ACHN (cell line): ENCODE data around the gene LDLRAD4.

Source experiments
- DNase-seq: peaks from one replicate; pipeline ENCODE4 v3.0.0-alpha.2; 2015
- in situ Hi-C: cut with HindIII; loops from 2 replicates; pipeline ENCODE4 v1.10.0; 2017; ENCODE audit warnings: low sequenced_read_pairs, low pct_ligation_motif_present, low pct_unique_long_range_greater_than_20kb

The LDLRAD4 gene

GRCh38 chr18:13562494-13563029 lies 344.0 kb downstream of the LDLRAD4 start:
- in situ Hi-C loops, result no loop called here

GRCh38 chr18:13563390-13563805 lies 344.8 kb downstream of the LDLRAD4 start:
- DNase-seq, result no peak
- in situ Hi-C loops, result no loop called here

More at GRCh38 chr18:13562494-13563029, 344.0 kb downstream of the LDLRAD4 start:
- no peak for DNase-seq

- in situ Hi-C loops, result no loop called here
- DNase-seq, result no peak
These were observed 346.0 kb downstream of the LDLRAD4 start for GRCh38 chr18:13564579-13564978.

GRCh38 chr18:13565228-13565627 lies 346.7 kb downstream of the LDLRAD4 start:
- in situ Hi-C loops, result no loop called here
- DNase-seq, result no peak

- no peak for DNase-seq
- in situ Hi-C loops, result no loop called here
These were observed 348.6 kb downstream of the LDLRAD4 start for GRCh38 chr18:13566941-13567746.

- in situ Hi-C loops, result no loop called here
These were observed 350.2 kb downstream of the LDLRAD4 start for GRCh38 chr18:13568443-13569392.

GRCh38 chr18:13570216-13570615 lies 351.7 kb downstream of the LDLRAD4 start:
- in situ Hi-C loops, result no loop called here
- no peak for DNase-seq

More at GRCh38 chr18:13568443-13569392, 350.2 kb downstream of the LDLRAD4 start:
- DNase-seq, result no peak

GRCh38 chr18:13570856-13571495 lies 352.4 kb downstream of the LDLRAD4 start:
- in situ Hi-C loops, result no loop called here
- no peak for DNase-seq

- DNase-seq, result no peak
- in situ Hi-C loops, result no loop called here
These were observed 353.6 kb downstream of the LDLRAD4 start for GRCh38 chr18:13572148-13572547.

- DNase-seq, result no peak
- in situ Hi-C loops, result no loop called here
These were observed 354.2 kb downstream of the LDLRAD4 start for GRCh38 chr18:13572721-13573120.

GRCh38 chr18:13573750-13574149 lies 355.2 kb downstream of the LDLRAD4 start:
- in situ Hi-C loops, result no loop called here
- DNase-seq, result no peak

- no peak for DNase-seq
- in situ Hi-C loops, result no loop called here
These were observed 355.8 kb downstream of the LDLRAD4 start for GRCh38 chr18:13574355-13574754.

- no peak for DNase-seq
- in situ Hi-C loops, result no loop called here
These were observed 356.2 kb downstream of the LDLRAD4 start for GRCh38 chr18:13574761-13575160.

GRCh38 chr18:13576598-13576997 lies 358.0 kb downstream of the LDLRAD4 start:
- DNase-seq, result no peak
- in situ Hi-C loops, result no loop called here

GRCh38 chr18:13577091-13577697 lies 358.6 kb downstream of the LDLRAD4 start:
- no peak for DNase-seq
- in situ Hi-C loops, result no loop called here

GRCh38 chr18:13577781-13578180 lies 359.2 kb downstream of the LDLRAD4 start:
- no peak for DNase-seq
- in situ Hi-C loops, result no loop called here

GRCh38 chr18:13578400-13578799 lies 359.8 kb downstream of the LDLRAD4 start:
- in situ Hi-C loops, result no loop called here
- DNase-seq, result no peak

GRCh38 chr18:13579874-13580273 lies 361.3 kb downstream of the LDLRAD4 start:
- in situ Hi-C loops, result no loop called here
- DNase-seq, result no peak
